SKM-1 (cell line): ENCODE results near the gene APIP.
"Not testable (repeated sequence)": the region's sequence is repeated elsewhere in the genome, so short reads cannot be mapped to it uniquely, and the experiment has no call there.

Source experiments
- DNase-seq: peaks from one replicate; lab custom pipeline; 2025; ENCODE audit not compliant: unreplicated experiment; lab: John Stamatoyannopoulos, UW

APIP gene

DNA sequence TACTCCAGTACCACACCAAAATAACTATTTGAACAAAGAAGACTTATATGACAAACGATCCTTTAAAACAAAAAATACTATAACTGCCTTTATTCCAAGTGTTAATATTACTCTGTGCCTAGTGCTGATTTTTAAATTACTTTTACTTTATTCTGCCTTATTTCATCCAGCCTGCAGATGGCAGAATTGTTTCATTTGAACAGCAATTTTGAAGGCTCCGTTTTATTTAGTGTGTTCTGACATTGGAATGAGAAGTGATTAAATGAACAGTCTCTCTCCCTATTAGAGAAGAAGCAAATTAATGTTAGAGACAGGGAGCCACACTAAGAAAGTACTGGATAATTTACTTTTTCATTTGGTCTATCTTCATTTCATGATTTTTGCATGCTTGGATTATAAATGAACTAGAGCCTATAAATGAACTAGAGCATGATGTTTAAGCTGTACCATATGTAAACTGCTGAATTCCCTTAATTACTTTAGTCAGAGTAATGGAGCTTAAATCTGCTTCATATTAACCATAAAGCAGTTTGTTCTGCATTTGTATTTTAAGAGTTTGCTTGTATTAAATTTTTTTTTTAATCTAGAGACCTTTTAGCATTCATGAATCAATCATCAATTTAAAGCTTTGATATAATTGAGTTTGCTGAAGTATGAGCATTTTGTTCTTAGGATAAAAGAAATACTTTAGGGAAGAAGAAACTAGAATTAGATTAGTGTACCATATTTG, 10.1 kb upstream of the APIP start:
- DNase-seq = peak; percentile 16

- no peak for DNase-seq
Observed at GRCh38 chr11:34924714-34925113, 8.5 kb upstream of the APIP start.

DNA sequence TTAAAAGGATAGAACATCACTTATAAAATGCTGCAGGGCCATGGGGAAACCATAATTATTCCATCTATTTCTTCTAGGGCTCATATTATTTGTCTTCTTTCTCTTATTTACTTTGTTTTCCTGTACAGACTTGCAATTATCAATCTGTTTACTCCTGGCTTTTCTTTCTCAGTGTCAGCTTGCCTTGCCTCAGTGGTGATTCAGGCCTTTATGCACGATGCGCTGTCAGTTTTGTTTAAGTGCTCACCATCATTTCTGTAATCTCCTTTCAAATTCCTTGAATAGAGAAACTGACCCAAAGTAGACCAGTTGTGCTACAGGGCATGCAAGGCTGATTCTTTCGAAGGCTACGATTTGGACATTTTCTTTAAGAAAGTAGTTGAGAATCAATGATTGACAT, 5.0 kb upstream of the APIP start:
- no peak for DNase-seq

GRCh38 chr11:34916843-34917770, 928 bp upstream of the APIP start:
- no peak for DNase-seq

DNA sequence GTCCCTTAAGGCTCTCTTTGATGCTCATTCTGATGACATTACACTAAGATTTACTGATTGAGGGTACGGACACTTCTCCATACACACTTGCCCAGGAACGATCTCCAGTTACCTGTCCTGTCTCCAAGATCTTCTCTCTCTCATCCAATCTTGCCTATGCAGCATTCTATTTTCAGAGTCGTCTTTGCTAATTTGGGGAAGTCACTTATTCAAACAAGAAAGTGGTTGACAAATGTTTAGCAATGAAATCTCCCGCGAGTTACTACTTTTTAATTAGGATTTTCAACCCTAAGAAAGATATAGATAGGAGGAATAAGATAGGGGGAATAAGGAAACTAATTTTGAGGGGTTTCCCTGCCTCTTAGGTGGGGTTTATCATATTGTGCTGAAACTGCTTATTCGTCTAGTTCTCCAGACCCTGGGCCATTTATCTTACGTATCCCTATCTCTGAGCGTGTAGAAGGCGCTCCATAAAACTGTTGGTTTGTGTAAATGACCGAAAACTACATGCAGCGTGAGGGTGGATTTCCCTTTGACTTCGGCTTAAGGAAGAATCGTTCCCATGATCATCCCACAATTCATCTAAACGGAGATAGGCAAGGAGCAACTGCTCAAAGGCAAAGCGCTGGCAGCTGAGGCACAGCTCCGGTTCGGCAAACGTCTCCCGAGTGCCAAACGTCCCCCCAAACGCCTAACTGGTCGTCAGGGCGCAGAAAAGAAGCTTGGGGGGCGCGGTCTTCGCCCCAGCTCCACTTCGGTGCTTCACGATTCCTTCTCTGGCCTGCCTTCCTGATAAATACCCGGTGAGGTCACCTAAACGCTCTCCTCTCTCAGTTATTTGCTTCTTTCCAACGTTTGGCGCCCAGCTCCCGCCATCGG, 804 bp downstream of the APIP start:
- DNase-seq = no peak

GRCh38 chr11:34913556-34913955, 2.6 kb downstream of the APIP start:
- not testable (repeated sequence) for DNase-seq

- DNase-seq = no peak
Observed at GRCh38 chr11:34911676-34912075, 4.5 kb downstream of the APIP start.

DNA sequence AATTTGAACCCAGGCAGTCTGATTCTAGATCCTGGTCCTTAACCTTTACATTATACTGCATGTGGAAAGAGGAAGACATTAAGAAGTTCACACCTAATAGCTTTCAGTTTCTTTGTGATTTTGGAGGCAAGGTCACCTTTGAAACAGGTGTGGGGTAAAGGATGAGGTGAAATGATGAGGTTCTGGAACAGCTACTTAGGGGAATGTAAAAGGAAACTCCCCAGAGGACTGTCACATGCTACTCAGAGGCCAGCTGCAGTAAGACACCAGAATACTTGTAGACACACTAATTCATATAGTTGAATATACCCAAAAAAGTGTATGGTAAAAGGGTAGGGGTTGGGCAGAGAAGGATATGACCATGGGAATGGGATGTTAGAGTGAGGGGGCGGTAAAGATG, 5.4 kb downstream of the APIP start:
- DNase-seq = no peak

- DNase-seq = no peak
Observed at GRCh38 chr11:34909955-34910354, 6.2 kb downstream of the APIP start.

DNA sequence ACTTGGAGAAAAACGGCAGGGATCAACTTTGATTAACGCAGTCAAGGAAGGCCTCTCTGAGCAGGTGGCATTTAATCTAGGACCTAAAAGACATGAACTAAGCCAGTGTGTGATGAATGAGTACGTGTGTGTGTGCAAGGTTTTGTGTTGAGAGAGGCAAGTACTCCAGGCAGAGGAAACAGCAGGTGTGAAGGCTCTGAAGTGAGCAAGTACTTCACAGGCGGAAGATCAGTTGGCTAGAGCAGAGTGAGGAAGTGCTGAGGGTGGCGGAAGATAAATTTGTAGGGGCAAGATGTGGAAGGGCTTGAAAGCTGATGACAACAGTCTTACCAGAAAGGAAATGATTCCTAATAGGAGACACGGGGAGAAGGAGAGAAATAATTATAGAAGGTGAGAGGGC, 6.8 kb downstream of the APIP start:
- no peak for DNase-seq

- DNase-seq = no peak
Observed at GRCh38 chr11:34907934-34908593, 8.1 kb downstream of the APIP start.

DNA sequence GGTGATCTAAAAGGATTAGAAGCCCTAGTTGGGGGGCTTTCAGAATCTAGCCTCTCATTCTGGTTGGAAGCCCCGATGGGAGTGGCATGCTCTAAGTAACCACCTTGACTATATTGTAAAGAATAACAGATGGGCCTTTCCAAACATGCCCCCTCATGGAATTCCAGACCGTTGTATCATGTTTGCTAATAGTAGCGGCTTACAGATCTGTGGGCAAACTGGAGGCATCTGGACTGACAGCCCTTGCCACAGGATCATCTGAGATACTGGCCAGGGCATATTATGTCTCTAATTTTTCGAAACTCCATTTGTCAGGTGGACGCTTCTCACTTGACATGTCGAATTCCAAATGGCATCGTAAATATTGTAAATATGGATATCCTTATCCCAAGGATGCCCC, 10.5 kb downstream of the APIP start:
- no peak for DNase-seq

DNA sequence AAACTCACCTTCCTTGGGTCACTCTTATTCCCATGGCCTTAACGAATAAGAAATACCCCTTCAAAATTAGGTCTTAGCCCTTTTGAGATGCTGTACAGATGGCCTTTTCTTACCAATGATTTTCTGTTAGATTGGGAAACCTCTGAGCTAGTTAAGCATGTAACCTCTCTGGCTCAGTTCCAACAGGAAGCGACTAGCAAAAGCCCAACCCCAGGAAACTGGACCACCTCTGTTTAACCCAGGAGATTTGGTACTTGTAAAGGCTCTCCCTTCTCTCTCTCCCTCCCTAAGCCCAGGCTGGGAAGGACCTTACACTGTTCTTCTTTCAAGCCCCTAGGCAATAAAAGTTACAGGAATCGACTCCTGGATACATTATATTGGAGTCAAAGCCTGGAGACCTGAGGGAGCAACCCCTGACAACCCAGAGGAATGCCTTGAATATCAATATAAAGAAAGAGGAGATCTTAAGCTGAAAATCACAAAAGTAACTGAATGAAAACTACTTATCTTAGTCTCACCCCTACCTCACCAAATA, 11.7 kb downstream of the APIP start:
- DNase-seq = no peak

GRCh38 chr11:34899633-34900016, 16.6 kb downstream of the APIP start:
- DNase-seq = no peak

DNA sequence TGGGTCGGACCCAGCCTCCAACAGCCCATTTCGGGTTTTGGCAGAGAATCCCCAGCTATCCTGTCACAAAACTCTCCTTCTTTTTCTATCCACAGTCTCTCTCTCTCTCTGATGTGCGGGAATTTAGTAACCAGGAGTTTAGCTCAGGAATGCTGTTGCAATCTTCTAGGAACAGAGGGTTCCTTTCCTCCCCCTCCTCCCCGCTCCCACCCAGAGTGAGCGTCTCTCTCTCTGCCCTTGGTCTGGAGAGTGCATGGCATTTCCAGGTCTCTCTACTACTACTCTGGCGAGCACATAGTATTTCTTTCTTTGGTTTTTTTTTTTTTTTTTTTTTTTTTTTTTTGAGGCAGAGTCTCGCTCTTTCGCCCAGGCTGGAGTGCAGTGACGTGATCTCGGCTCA, 17.7 kb downstream of the APIP start:
- no peak for DNase-seq

GRCh38 chr11:34897171-34897870, 18.9 kb downstream of the APIP start:
- no peak for DNase-seq

GRCh38 chr11:34896191-34896590, 20.0 kb downstream of the APIP start:
- not testable (repeated sequence) for DNase-seq

DNA sequence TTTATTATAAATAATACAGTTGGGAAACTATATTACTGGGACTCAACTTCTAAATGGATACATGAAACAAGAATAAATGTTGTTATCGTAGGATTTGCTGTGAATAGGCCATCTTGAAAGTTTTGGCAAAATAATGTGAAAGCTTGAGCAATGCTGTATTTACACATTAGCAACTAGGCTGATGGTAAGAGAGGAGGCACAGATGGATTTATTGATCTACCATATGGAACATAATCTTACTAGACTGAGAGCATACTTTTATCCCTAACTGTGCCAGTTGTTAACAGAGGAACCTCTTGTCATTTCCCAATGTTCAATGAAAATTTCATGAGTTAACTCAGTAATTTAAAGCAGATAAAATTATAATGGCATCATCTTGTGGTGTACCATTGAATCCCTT, 22.8 kb downstream of the APIP start:
- DNase-seq = no peak

- no peak for DNase-seq
Observed at GRCh38 chr11:34891611-34892010, 24.6 kb downstream of the APIP start.

- peak; percentile 15 for DNase-seq
Observed at GRCh38 chr11:34890812-34891211, 25.4 kb downstream of the APIP start.
